ENCODE measurements around the gene CYP4F12.

CYP4F12 gene

GRCh38 chr19:15702534-15702930, 29.6 kb downstream of the CYP4F12 start:
- no peak for DNase-seq (ENCODE audit: low read depth in 2 of 3, low spot score in 2 of 3)

GRCh38 chr19:15714638-15715037, 41.8 kb downstream of the CYP4F12 start:
- no peak for DNase-seq (ENCODE audit: low read depth in 2 of 3, low spot score in 2 of 3)

GRCh38 chr19:15715642-15716041, 42.8 kb downstream of the CYP4F12 start:
- no peak for DNase-seq (ENCODE audit: low read depth in 2 of 3, low spot score in 2 of 3)

- DNase-seq (ENCODE audit: low read depth in 2 of 3, low spot score in 2 of 3): no peak
Measured at GRCh38 chr19:15717809-15718208, 44.9 kb downstream of the CYP4F12 start.

- no peak for DNase-seq (ENCODE audit: low read depth in 2 of 3, low spot score in 2 of 3)
Measured at GRCh38 chr19:15721268-15721667, 48.4 kb downstream of the CYP4F12 start.

GRCh38 chr19:15722956-15723355, 50.1 kb downstream of the CYP4F12 start:
- DNase-seq (ENCODE audit: low read depth in 2 of 3, low spot score in 2 of 3): no peak

- DNase-seq (ENCODE audit: low read depth in 2 of 3, low spot score in 2 of 3): no peak
Measured at GRCh38 chr19:15727724-15728123, 54.8 kb downstream of the CYP4F12 start, which contains the start of gene OR10H2. Gene OR10H2 (plus strand): TSS chr19:15728024. CDS start chr19:15728044, 20 bp downstream.

- DNase-seq (ENCODE audit: low read depth in 2 of 3, low spot score in 2 of 3): no peak
Measured at GRCh38 chr19:15730538-15730937, 57.7 kb downstream of the CYP4F12 start.

- DNase-seq (ENCODE audit: low read depth in 2 of 3, low spot score in 2 of 3): no peak
Measured at GRCh38 chr19:15732388-15732787, 59.5 kb downstream of the CYP4F12 start.

- no peak for DNase-seq (ENCODE audit: low read depth in 2 of 3, low spot score in 2 of 3)
Measured at GRCh38 chr19:15733895-15734294, 61.0 kb downstream of the CYP4F12 start.

- no peak for DNase-seq (ENCODE audit: low read depth in 2 of 3, low spot score in 2 of 3)
Measured at GRCh38 chr19:15737722-15738121, 64.8 kb downstream of the CYP4F12 start, which contains the start of gene OR10H3. Gene OR10H3 (plus strand): TSS chr19:15737985. CDS start chr19:15741393, 3,408 bp downstream.

GRCh38 chr19:15740785-15741184, 67.9 kb downstream of the CYP4F12 start:
- no peak for DNase-seq (ENCODE audit: low read depth in 2 of 3, low spot score in 2 of 3)
